Ureter (tissue), 1 donor: ENCODE measurements around the gene FLYWCH2. TPM values are rescaled to one million over a fixed set of nuclear protein-coding genes. Genes with fewer than 3 reads are reported as not detected.

Experiments
- DNase-seq: peaks from one replicate; pipeline ENCODE4 v3.0.0-alpha.2; 2020; ENCODE audit warnings: low spot score
- total RNA-seq: library from RNA; stranded (reverse); gene quantifications from one replicate; pipeline ENCODE4 v1.2.4, GENCODE V29; 2023
- donor health status: DM: yes; HTN: yes; CAD: no.

FLYWCH2 gene
- total RNA-seq, 1 donor from 2014 or later = 23.5 TPM

- no peak for DNase-seq
Measured at GRCh38 chr16:2853531-2854073, 29.4 kb upstream of the FLYWCH2 start.

- no peak for DNase-seq
Measured at GRCh38 chr16:2854700-2855309, 28.2 kb upstream of the FLYWCH2 start.

GRCh38 chr16:2855536-2855935 is 27.5 kb upstream of the FLYWCH2 start:
- DNase-seq = no peak

- no peak for DNase-seq
Measured at GRCh38 chr16:2856061-2856670, 26.8 kb upstream of the FLYWCH2 start.

- no peak for DNase-seq
Measured at GRCh38 chr16:2856686-2857450, 26.1 kb upstream of the FLYWCH2 start.

- peak; percentile 81 for DNase-seq
Measured at GRCh38 chr16:2857451-2858244, 25.4 kb upstream of the FLYWCH2 start, which contains the start of gene PRSS22. PRSS22 (minus strand) TSS chr16:2858170; CDS start chr16:2858104, 66 bp downstream.

GRCh38 chr16:2858245-2859025 is 24.6 kb upstream of the FLYWCH2 start:
- DNase-seq = peak; percentile 88

GRCh38 chr16:2859686-2860265 is 23.2 kb upstream of the FLYWCH2 start:
- no peak for DNase-seq

GRCh38 chr16:2860826-2861567 is 22.0 kb upstream of the FLYWCH2 start:
- DNase-seq = no peak

GRCh38 chr16:2865651-2866050 is 17.4 kb upstream of the FLYWCH2 start:
- DNase-seq = no peak

GRCh38 chr16:2866431-2866830 is 16.6 kb upstream of the FLYWCH2 start:
- DNase-seq = no peak

- no peak for DNase-seq
Measured at GRCh38 chr16:2867661-2867986, 15.4 kb upstream of the FLYWCH2 start.

- DNase-seq = peak; percentile 95
Measured at GRCh38 chr16:2867987-2868789, 14.8 kb upstream of the FLYWCH2 start.

GRCh38 chr16:2871926-2872325 is 11.1 kb upstream of the FLYWCH2 start:
- DNase-seq = no peak

GRCh38 chr16:2874032-2874911 is 8.7 kb upstream of the FLYWCH2 start:
- DNase-seq = no peak

GRCh38 chr16:2874912-2875362 is 8.1 kb upstream of the FLYWCH2 start:
- peak; percentile 79 for DNase-seq

GRCh38 chr16:2879854-2880508 is 3.0 kb upstream of the FLYWCH2 start:
- no peak for DNase-seq
